NCI-H1930 (cell line): ENCODE results near the gene KLC1.

Source experiments
- DNase-seq, 2 experiments: peaks; one replicate each; lab custom pipeline; 2025; lab: John Stamatoyannopoulos, UW

Gene KLC1

GRCh38 chr14:103721334-103722120 is 92.5 kb downstream of the KLC1 start:
- no peak for DNase-seq

- DNase-seq = no peak
These were observed 94.7 kb downstream of the KLC1 start for GRCh38 chr14:103723748-103724081.

DNA sequence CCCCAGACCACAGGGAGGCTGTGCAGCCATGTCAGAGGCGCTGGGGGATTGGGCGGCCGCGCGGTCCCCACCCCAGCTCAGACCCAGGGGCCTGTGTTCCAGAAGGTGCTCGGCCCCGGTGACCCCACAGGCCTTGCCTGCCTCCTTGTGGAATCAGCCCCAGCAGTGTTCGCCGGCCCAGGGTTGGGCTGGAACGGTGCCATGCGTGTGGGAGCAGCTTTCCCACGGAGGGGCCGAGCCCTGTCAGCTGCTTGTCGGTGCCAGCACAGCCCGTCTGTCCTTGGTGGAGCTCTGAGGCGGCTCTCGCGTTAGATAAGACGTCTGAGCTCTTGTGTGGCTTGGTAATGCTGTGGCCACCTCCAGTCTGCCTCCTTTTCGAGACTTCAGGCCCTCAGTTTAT is 95.1 kb downstream of the KLC1 start:
- DNase-seq = no peak

DNA sequence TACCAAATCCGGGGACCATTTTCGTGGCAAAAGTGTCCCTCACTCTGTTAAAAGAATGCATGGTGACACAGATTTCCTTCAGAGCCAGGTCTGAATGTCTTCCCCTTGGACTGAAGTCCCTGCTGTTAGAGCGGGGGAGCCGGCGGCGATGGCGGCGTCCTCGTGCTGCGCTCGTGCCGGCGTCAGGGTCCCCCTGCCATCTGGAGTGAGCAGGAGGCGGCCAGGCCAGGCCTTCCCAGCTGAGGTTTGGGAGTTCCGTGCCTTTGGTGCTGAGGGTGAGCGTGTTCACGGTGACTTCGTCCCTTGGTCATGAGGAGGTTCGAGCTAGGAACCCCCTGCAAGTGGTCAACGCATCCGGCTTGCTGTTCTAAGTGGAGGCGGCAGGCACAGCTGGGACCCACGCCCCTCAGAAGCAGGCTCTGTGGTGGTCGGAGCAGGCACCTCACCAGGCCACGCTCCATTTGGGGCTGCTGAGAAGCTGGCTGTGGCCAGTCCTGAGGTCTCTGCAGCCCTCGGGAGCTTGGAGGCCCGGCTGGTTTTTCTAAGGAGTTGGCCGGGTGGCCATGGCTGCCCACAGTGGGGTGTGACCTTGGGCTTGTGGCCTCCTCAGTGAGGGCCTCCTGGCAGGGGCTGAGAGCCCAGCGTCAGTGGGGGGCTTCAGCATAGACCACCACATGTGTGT is 96.1 kb downstream of the KLC1 start:
- DNase-seq = no peak

DNA sequence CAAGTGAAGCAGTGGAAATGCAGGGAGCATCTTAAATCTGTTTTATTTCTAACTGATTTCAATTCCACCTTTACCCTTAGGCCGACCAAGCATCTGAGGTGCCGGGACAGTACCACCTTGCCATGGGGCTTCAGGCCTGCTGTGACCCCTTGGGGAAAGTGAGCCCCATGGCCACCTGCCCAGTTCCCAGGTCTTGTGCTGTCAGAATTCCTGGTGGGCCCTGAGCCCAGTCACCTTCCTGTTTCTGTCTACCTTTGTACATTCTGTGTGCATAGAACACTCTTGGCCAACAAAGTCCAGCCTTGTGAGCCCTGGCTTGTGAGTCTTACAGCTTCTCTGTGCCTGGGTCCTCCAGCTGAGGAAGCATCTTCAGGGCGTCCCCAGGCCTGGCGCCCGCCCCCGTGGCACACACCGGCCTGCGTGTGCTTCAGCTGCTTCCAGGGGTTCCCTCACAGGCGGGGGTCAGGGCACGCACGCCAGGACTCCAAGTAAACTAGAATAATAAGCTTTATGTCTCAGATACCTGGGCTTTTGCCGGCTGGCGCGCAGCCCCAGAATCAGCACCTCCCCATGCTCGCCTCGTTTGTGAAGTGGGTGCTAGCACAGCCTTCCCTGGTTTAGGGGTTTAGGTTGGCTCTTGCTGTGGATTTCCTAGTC is 96.9 kb downstream of the KLC1 start:
- no peak for DNase-seq

DNA sequence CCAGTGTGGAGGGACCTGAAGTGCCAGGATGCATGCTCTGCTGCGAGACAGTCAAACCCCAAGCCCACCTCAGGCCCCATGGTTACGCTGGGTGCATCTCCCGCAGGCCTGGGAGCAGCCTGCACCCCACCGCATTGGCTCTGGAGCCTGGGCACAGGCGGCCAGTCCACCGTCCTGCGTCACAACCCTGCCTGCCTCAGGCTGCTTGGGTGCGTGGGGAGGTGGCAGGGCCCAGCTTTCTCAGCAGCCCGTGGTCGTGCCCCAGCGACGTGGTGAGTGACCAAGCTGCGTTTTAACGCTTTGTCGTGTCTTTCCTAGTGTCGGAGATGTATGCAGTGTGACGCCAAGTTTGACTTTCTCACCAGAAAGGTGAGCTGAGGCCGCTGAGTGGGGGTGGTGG is 97.5 kb downstream of the KLC1 start:
- no peak for DNase-seq

DNA sequence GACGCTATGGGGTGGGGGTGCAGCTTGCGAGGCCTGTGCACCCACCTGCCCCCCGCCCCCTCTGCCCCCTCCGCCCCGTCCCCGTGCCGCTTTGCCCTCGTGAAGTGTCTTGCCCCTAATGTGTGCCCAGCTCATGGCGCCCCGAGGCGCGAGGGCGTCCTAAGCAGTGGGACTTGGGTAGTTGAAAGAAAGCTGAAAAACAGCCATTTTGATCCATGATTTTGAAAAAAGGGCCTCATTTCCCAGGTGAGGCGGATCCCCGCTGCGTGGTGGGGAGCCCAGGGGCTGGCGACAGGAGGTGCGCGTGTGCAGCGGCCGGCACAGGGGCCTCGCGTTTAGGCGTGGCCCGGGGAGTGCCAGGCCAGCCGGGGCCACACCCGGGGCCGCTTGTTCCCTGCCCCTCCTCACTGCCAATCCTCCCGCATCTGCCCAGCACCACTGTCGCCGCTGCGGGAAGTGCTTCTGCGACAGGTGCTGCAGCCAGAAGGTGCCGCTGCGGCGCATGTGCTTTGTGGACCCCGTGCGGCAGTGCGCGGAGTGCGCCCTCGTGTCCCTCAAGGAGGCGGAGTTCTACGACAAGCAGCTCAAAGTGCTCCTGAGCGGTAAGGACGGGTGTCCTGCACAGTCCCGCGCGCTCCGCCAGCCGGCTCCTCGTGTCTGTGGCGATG is 98.4 kb downstream of the KLC1 start:
- no peak for DNase-seq

GRCh38 chr14:103728141-103728540 is 99.1 kb downstream of the KLC1 start:
- no peak for DNase-seq

DNA sequence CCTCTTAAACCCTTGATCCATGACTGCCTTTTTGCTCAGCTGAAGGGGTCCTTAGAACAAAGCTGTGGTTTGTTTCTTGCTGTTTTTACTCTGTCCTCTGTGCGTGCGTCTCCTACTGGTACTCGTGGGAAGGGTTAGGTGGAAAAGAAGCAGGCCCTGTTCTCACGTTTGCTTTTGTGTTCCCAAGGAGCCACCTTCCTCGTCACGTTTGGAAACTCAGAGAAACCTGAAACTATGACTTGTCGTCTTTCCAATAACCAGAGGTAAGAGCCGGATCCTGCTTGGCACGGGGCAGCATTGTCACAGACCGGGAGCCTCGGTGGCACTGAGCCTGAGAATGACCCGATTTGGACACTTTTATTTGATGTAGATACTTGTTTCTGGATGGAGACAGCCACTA is 99.7 kb downstream of the KLC1 start:
- no peak for DNase-seq

DNA sequence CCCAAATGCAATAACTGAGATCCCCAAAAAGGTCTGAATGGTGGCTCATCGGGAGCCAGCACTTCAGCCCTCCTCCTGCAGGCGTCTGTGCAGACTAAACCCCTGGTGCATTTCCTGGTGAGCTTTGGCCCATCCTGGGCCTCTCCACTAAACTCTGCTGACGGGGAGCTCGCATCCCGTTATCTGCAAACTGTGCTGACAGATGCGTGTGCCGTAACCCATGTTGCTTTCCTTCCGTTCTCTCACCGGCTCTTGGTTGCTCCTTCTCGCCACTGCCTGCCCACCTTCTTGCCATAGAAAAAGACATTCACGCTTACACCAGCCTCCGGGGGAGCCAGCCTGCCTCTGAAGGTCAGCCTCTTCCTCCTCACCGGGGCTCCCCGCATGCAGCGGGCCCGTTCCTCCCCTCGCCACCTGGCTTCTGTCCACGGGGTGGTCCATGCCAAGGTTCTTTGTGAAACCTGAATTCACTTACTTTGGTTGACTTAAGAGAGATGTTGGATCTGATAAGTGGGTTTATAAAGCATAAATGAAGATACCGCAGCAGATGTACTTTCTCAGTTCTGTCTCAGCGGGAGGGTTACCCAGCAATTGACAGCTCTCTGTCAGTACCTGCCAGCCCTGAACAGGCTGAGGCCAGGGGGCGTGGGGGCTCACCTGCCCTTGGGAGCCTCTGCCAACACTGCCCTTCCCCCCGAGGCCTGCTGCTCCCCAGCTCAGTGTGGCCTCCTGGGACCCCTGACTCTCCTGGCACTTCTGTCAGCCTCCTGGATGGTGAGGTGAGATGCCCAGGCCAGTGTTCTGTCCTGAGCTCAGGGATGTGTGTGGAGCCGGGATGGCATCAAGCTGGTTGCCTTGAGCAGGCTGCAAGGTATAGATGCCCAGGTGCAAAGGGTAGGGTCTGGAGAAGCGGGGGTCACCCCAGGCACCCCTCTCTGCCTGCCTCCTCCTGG is 100.8 kb downstream of the KLC1 start:
- no peak for DNase-seq

GRCh38 chr14:103730490-103731035 is 101.6 kb downstream of the KLC1 start:
- no peak for DNase-seq

GRCh38 chr14:103731481-103731880 is 102.5 kb downstream of the KLC1 start:
- no peak for DNase-seq

GRCh38 chr14:103731916-103732867 is 103.2 kb downstream of the KLC1 start:
- no peak for DNase-seq

DNA sequence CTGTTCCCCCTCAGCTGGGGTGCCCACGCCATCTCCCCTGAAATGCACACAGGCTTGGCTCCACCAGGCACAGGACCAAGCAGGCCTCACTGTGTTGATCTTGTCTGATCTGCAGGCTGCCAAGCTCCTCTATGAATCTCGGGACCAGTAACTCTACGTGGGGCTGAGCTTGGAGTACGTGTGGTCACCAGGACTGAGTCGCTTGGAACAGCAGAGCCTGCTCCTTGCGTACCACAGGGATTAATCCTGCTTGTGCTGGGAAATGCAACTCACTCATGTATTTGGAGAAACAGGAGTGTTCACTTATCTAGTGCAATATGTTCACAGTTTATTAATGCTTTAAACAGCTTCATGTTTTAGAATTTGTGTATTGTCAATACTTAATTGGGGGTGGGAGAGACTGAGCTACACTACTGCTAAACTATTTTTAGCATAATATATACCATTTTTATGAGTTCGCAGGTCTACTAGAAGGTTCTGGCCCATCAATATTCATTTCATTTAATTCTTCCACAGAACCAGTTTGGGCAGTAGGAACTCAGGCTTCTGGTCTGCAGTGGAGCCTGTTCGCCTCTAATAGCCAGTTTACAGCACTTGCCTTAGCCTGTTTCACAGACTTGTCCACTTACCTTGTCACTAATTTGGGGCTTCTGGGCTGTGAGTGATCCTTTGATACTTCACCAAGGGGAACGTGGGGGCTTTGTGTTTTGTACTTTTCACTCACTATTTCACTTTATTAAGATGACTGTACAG is 104.0 kb downstream of the KLC1 start:
- no peak for DNase-seq

- no peak for DNase-seq
These were observed 104.6 kb downstream of the KLC1 start for GRCh38 chr14:103733651-103734050.

- no peak for DNase-seq
These were observed 105.3 kb downstream of the KLC1 start for GRCh38 chr14:103734081-103734888.

- no peak for DNase-seq
These were observed 106.0 kb downstream of the KLC1 start for GRCh38 chr14:103735022-103735421.

GRCh38 chr14:103735439-103735814 is 106.4 kb downstream of the KLC1 start:
- DNase-seq = no peak
